HCT116 (cell line): ENCODE measurements around the gene GPC4. TPM values are rescaled to one million over a fixed set of nuclear protein-coding genes. Genes with fewer than 3 reads are reported as not detected.

Experiments
- total RNA-seq: library from RNA; stranded (reverse); gene quantifications from one replicate; pipeline ENCODE4 v1.2.1, GENCODE V29; 2021; ENCODE audit not compliant: unreplicated experiment

Gene GPC4
- total RNA-seq, 1 experiment from 2014 or later, result 9.7 TPM

Other genes with a start within 250 kb of the GPC4 start
- gene TFDP3, start 197.1 kb downstream of the GPC4 start, total RNA-seq, result not detected